Liver (tissue), 9 donors: Measurements from ENCODE around the gene GLYATL3. TPM values are rescaled to one million over a fixed set of nuclear protein-coding genes. Genes with fewer than 3 reads are reported as not detected.

ENCODE experiments used
- DNase-seq: peaks from one replicate; pipeline ENCODE4 v3.0.0-alpha.2; 2017; ENCODE audit warnings: low spot score
- H3K27ac ChIP-seq, 2 donors: one replicate each; pipeline ENCODE4 v1.7.0; 2013; ENCODE audit warnings: inconsistent platforms in 2 of 2, low read length in 2 of 2, control low read depth in 1 of 2, low read depth in 1 of 2, mild to moderate bottlenecking in 1 of 2
- H3K27me3 ChIP-seq, 4 donors: one replicate each; pipeline versions ENCODE4 v1.6.1 to v1.7.0; 2013; ENCODE audit warnings: low read length in 3 of 4, inconsistent platforms in 1 of 4, mild to moderate bottlenecking in 1 of 4, moderate library complexity in 1 of 4; ENCODE audit not compliant: control insufficient read depth in 4 of 4, insufficient read depth in 4 of 4
- H3K36me3 ChIP-seq, 4 donors: one replicate each; pipeline versions ENCODE4 v1.6.1 to v1.7.0; 2013; ENCODE audit warnings: low read length in 3 of 4, mild to moderate bottlenecking in 3 of 4, low read depth in 1 of 4, moderate library complexity in 1 of 4; ENCODE audit not compliant: control insufficient read depth in 4 of 4, insufficient read depth in 3 of 4
- H3K4me1 ChIP-seq, 4 donors: one replicate each; pipeline versions ENCODE4 v1.6.1 to v1.7.0; 2013; ENCODE audit warnings: low read length in 3 of 4, mild to moderate bottlenecking in 3 of 4, moderate library complexity in 1 of 4; ENCODE audit not compliant: control insufficient read depth in 4 of 4, insufficient read depth in 4 of 4
- H3K4me3 ChIP-seq, 3 donors: one replicate each; pipeline versions ENCODE4 v1.6.1 to v1.7.0; 2013; ENCODE audit warnings: low read length in 3 of 3, control low read depth in 1 of 3, low read depth in 1 of 3, mild to moderate bottlenecking in 1 of 3
- H3K9ac ChIP-seq, 2 donors: one replicate each; pipeline ENCODE4 v1.7.0; 2013; ENCODE audit warnings: low read length in 2 of 2, mild to moderate bottlenecking in 2 of 2, moderate library complexity in 2 of 2, control low read depth in 1 of 2, low read depth in 1 of 2
- H3K9me3 ChIP-seq, 4 donors: one replicate each; pipeline versions ENCODE4 v1.6.1 to v1.7.0; 2013; ENCODE audit warnings: low read length in 3 of 4; ENCODE audit not compliant: control insufficient read depth in 4 of 4
- FOXA1 ChIP-seq: IDR thresholded peaks from 2 replicates; pipeline ENCODE4 v1.6.1; 2016; ENCODE audit warnings: antibody characterized with exemption
- GABPA ChIP-seq, 2 donors: IDR thresholded peaks in 1 of 2; conservative IDR thresholded peaks in 1 of 2; 2 replicates each; pipeline ENCODE4 v1.6.1; 2016; ENCODE audit warnings: antibody characterized with exemption in 2 of 2, mild to moderate bottlenecking in 1 of 2, moderate library complexity in 1 of 2
- HNF4G ChIP-seq: IDR thresholded peaks from 2 replicates; pipeline ENCODE4 v1.6.1; 2016; ENCODE audit warnings: antibody characterized with exemption
- JUND ChIP-seq, 2 donors: IDR thresholded peaks; 2 replicates each; pipeline ENCODE4 v1.6.1; 2016; ENCODE audit warnings: antibody characterized with exemption in 2 of 2
- NR2F2 ChIP-seq: IDR thresholded peaks from 2 replicates; pipeline ENCODE4 v1.6.1; 2016; ENCODE audit warnings: antibody characterized with exemption
- RAD21 ChIP-seq, 2 donors: IDR thresholded peaks; 2 replicates each; pipeline ENCODE4 v1.6.1; 2016; ENCODE audit warnings: antibody characterized with exemption in 2 of 2, mild to moderate bottlenecking in 2 of 2
- RXRA ChIP-seq, 2 donors: IDR thresholded peaks; 2 replicates each; pipeline ENCODE4 v1.6.1; 2017 to 2018; ENCODE audit warnings: antibody characterized with exemption in 2 of 2, mild to moderate bottlenecking in 1 of 2
- TAF1 ChIP-seq: conservative IDR thresholded peaks from 2 replicates; pipeline ENCODE4 v1.6.1; 2016; ENCODE audit warnings: antibody characterized with exemption, mild to moderate bottlenecking
- WGBS: extraction: QIAGEN DNeasy Blood & Tissue Kit; methylation state at CpG from one replicate; pipeline ENCODE4 v1.1.7; 2013; 5-methylcytosine and 5-hydroxymethylcytosine counted together
- polyA plus RNA-seq, 2 donors: library from polyadenylated mRNA; stranded (reverse) in 1 of 2; unstranded in 1 of 2; fragments of 200-250 nt in 1 of 2; fragments of >200 nt in 1 of 2; fragmentation: Nextera tagmentation in 1 of 2; extraction: Ambion mirVana in 1 of 2; gene quantifications; one replicate each; pipeline versions ENCODE4 v1.2.1 to v1.2.3, GENCODE V29; 2013 to 2015
- total RNA-seq, 2 donors: library from RNA; depleted of rRNA; stranded (reverse); fragments of >200 nt; gene quantifications; one replicate each; pipeline ENCODE4 v1.2.3, GENCODE V29; 2014
- TF ChIP-seq, protein P1 (sequence below): IDR thresholded peaks from 2 replicates; pipeline ENCODE4 v1.6.1; 2016; ENCODE audit warnings: antibody characterized with exemption, mild to moderate bottlenecking
- TF ChIP-seq, protein P2 (sequence below): IDR thresholded peaks from 2 replicates; pipeline ENCODE4 v1.6.1; 2016; ENCODE audit warnings: antibody characterized with exemption
- TF ChIP-seq, protein P3 (sequence below): IDR thresholded peaks from 2 replicates; pipeline ENCODE4 v1.6.1; 2016; ENCODE audit warnings: antibody characterized with exemption
- donor health status: healthy.
- donor health status: healthy.
- donor health status: healthy.
- donor health status: healthy.
- donor health status: healthy.

GLYATL3 gene
- total and polyA plus RNA-seq, 4 donors: 0.09 TPM; not detected in 3

DNA sequence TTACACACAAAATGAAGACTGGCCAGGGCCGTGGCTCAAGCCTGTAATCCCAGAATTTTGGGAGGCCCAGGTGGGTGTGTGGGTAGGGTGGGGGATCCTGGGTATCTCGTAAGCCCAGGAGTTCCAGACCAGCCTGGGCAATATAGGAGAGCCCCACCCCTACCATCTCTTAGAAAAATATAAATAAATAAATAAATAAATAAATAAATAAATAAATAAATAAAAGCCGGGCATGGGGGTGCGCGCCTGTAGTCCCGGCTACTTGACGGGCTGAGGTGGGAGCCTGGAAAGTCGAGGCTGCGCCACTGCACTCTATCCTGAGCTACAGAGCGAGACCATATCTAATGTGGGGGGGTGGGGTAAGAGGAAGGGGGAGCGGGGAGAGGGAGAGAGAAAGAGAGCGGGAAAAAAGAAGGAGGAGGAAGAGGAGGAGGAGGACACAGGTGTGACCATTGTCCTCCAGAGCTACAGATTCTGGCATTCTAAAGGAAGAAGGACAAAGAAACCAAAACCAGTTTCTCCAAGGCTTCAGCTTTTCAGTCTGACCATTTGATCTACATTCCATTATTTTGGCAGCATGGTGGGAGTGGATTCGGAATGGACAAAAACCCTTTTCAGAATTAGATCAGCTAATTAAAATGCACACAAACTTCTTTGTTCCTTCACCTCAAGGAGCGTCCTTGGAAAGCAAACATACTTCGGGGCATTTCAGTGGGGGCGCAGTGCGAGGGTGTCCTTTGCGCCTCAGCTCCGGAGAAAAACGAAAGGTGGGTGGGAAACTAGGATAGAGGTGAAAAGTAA lies 50.2 kb downstream of the GLYATL3 start:
- Histone ChIP-seq H3K4me3 (peak overlapping the region; percentile 7 to 72 (median 55)), H3K27me3 (no peaks in the 10 kb centered on the region), H3K4me1 (peaks cover 4 to 23% (median 15%) of the 10 kb centered on the region in 4 donors), H3K36me3 (no peaks in the 10 kb centered on the region), H3K9me3 (no peaks in the 10 kb centered on the region), H3K9ac (no peak overlapping the region), H3K27ac (no peak overlapping the region)
- TF ChIP-seq FOXA1: no peak
- TF ChIP-seq, protein P1, sequence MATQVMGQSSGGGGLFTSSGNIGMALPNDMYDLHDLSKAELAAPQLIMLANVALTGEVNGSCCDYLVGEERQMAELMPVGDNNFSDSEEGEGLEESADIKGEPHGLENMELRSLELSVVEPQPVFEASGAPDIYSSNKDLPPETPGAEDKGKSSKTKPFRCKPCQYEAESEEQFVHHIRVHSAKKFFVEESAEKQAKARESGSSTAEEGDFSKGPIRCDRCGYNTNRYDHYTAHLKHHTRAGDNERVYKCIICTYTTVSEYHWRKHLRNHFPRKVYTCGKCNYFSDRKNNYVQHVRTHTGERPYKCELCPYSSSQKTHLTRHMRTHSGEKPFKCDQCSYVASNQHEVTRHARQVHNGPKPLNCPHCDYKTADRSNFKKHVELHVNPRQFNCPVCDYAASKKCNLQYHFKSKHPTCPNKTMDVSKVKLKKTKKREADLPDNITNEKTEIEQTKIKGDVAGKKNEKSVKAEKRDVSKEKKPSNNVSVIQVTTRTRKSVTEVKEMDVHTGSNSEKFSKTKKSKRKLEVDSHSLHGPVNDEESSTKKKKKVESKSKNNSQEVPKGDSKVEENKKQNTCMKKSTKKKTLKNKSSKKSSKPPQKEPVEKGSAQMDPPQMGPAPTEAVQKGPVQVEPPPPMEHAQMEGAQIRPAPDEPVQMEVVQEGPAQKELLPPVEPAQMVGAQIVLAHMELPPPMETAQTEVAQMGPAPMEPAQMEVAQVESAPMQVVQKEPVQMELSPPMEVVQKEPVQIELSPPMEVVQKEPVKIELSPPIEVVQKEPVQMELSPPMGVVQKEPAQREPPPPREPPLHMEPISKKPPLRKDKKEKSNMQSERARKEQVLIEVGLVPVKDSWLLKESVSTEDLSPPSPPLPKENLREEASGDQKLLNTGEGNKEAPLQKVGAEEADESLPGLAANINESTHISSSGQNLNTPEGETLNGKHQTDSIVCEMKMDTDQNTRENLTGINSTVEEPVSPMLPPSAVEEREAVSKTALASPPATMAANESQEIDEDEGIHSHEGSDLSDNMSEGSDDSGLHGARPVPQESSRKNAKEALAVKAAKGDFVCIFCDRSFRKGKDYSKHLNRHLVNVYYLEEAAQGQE: no peak
- no peak for TF ChIP-seq NR2F2
- TF ChIP-seq TAF1: no peak
- TF ChIP-seq RXRA (IDR thresholded peaks at IDR 0.05): no peak
- no peak for TF ChIP-seq JUND (IDR thresholded peaks at IDR 0.05)
- TF ChIP-seq, protein P2, sequence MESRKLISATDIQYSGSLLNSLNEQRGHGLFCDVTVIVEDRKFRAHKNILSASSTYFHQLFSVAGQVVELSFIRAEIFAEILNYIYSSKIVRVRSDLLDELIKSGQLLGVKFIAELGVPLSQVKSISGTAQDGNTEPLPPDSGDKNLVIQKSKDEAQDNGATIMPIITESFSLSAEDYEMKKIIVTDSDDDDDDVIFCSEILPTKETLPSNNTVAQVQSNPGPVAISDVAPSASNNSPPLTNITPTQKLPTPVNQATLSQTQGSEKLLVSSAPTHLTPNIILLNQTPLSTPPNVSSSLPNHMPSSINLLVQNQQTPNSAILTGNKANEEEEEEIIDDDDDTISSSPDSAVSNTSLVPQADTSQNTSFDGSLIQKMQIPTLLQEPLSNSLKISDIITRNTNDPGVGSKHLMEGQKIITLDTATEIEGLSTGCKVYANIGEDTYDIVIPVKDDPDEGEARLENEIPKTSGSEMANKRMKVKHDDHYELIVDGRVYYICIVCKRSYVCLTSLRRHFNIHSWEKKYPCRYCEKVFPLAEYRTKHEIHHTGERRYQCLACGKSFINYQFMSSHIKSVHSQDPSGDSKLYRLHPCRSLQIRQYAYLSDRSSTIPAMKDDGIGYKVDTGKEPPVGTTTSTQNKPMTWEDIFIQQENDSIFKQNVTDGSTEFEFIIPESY: no peak
- TF ChIP-seq, protein P3, sequence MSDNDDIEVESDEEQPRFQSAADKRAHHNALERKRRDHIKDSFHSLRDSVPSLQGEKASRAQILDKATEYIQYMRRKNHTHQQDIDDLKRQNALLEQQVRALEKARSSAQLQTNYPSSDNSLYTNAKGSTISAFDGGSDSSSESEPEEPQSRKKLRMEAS: no peak
- no peak for TF ChIP-seq HNF4G
- no peak for TF ChIP-seq RAD21 (IDR thresholded peaks at IDR 0.05)
- TF ChIP-seq GABPA (IDR thresholded peaks at IDR 0.05 in 1 of 2, conservative IDR thresholded peaks at IDR 0.05 in 1 of 2): no peak
- no peak for DNase-seq
- 43% methylated on average over 20 of the region's 20 CpGs for WGBS

DNA sequence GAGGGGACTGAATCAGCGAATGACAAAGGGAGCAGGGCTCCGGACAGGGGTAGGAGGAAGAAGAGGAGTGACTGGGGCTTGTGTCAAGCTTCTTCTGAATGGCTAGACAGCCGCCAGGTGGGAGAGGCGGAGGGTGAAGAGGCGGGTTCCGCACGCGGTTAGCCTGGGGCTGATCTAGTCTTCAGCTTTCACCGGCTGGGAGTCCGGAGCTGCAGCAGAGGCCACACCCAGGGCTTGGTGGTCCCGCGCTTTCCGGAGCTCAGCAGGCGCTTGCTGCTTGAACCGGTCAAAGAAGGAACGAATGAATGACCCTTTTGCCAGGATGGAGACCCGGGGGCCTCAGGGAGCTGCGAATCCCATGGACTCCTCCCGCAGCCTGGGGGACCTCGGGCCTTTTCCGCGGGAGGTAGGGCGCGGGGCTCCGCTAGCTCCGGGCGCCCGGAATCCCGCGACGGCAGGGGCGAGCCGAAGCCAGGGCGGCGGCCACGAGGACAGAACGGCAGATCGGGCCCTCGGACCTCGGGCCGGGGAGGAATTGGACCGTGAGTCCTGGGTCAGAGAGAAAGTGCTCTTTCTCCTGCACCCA lies 50.9 kb downstream of the GLYATL3 start, which contains the start of gene C6orf141:
C6orf141 (plus strand) TSS at position 177 of the 586 bp plus-strand sequence; CDS start at position 302, 125 bp downstream.
- Histone ChIP-seq H3K36me3 (no peaks in the 10 kb centered on the region), H3K4me3 (peak within 1 kb of the TSS; percentile 55 to 72 (median 57)), H3K9me3 (no peaks in the 10 kb centered on the region), H3K27ac (no peak within 1 kb of the TSS), H3K4me1 (peaks cover 4 to 23% (median 15%) of the 10 kb centered on the region in 4 donors), H3K9ac (peak within 1 kb of the TSS; percentile 21 to 65), H3K27me3 (no peaks in the 10 kb centered on the region)
- TF ChIP-seq, protein P3: peak; percentile 8
- no peak for TF ChIP-seq GABPA (IDR thresholded peaks at IDR 0.05 in 1 of 2, conservative IDR thresholded peaks at IDR 0.05 in 1 of 2)
- peak; percentile 58 for DNase-seq
- WGBS: 2% methylated on average over 42 of the region's 42 CpGs
